Panc1 (cell line): ENCODE measurements around the gene PRKCB. TPM values are rescaled to one million over a fixed set of nuclear protein-coding genes. Genes with fewer than 3 reads are reported as not detected.

Source experiments
- ATAC-seq: fragments of 200-7000 bp; cut with Tn5 transposase; 2 replicates; pipeline ENCODE4 v1.9.1; 2020; ENCODE audit warnings: mild to moderate bottlenecking, moderate library complexity
- BruUV-seq: library from RNA; stranded (reverse); fragments of 400-500 nt; replicated peaks from 2 replicates; lab custom pipeline; 2021; lab: Mats Ljungman, UMichigan
- CTCF ChIA-PET: fragments of 300-600 bp; sonication (Branson Sonifier 250); formaldehyde crosslinking; loops from one replicate; lab custom pipeline; 2022; ENCODE audit warnings: antibody characterized with exemption; lab: Charles Lee
- POLR2A ChIA-PET: fragments of 300-600 bp; sonication (Branson Sonifier 250); formaldehyde crosslinking; loops from one replicate; lab custom pipeline; 2022; ENCODE audit warnings: antibody characterized with exemption; lab: Charles Lee
- DNase-seq: peaks from one replicate; pipeline ENCODE4 v3.0.0-alpha.2; 2010; ENCODE audit warnings: low read depth, low spot score
- H3K27ac ChIP-seq: 2 replicates; pipeline ENCODE4 v1.5.1; 2011; ENCODE audit warnings: mild to moderate bottlenecking, low read length, inconsistent platforms
- H3K27me3 ChIP-seq: fragments of 200-500 bp; sonication (Bioruptor generic); 2 replicates; pipeline ENCODE4 v1.6.0; 2014; ENCODE audit warnings: low read length, inconsistent platforms; ENCODE audit not compliant: control insufficient read depth, insufficient read depth
- H3K36me3 ChIP-seq: fragments of 200-500 bp; sonication (Bioruptor generic); 2 replicates; pipeline ENCODE4 v1.5.1; 2014; ENCODE audit warnings: inconsistent platforms, mild to moderate bottlenecking, low read length, moderate library complexity; ENCODE audit not compliant: control insufficient read depth, insufficient read depth
- H3K4me1 ChIP-seq: 2 replicates; pipeline ENCODE4 v1.5.1; 2011; ENCODE audit warnings: inconsistent platforms, mild to moderate bottlenecking, low read length, moderate library complexity; ENCODE audit not compliant: control insufficient read depth, insufficient read depth
- H3K4me3 ChIP-seq, 2 experiments: 2 replicates each; pipeline ENCODE4 v1.5.1; 2011 to 2012; ENCODE audit warnings: low read depth in 2 of 2, low read length in 2 of 2, mild to moderate bottlenecking in 2 of 2, inconsistent platforms in 1 of 2, moderate library complexity in 1 of 2
- H3K9me3 ChIP-seq: fragments of 200-500 bp; sonication (Bioruptor generic); 2 replicates; pipeline ENCODE4 v1.5.1; 2014; ENCODE audit warnings: low read depth, mild to moderate bottlenecking, inconsistent platforms, low read length, moderate library complexity; ENCODE audit not compliant: control insufficient read depth, insufficient read depth
- POLR2AphosphoS5 ChIP-seq: IDR thresholded peaks from 2 replicates; pipeline ENCODE4 v1.6.1; 2012; ENCODE audit warnings: mild to moderate bottlenecking, low read depth, low read length, moderate library complexity
- SIN3A ChIP-seq: IDR thresholded peaks from 2 replicates; pipeline ENCODE4 v1.6.1; 2012; ENCODE audit warnings: low read depth, mild to moderate bottlenecking, low read length, moderate library complexity, borderline replicate concordance; ENCODE audit not compliant: insufficient read depth
- TCF7L2 ChIP-seq: IDR thresholded peaks from 2 replicates; pipeline ENCODE4 v1.6.1; 2011; ENCODE audit warnings: mild to moderate bottlenecking, low read depth, low read length, inconsistent platforms
- in situ Hi-C: cut with HindIII; loops from 2 replicates; pipeline ENCODE4 v1.10.0; 2016; ENCODE audit warnings: low sequenced_read_pairs, low pct_unique_long_range_greater_than_20kb
- intact Hi-C: fragments of 100-400 bp; cut with micrococcal nuclease; formaldehyde crosslinking; loops from one replicate; pipeline ENCODE4 v1.10.0; 2022; ENCODE audit not compliant: unreplicated experiment
- total RNA-seq: library from RNA; stranded (reverse); gene quantifications from one replicate; pipeline ENCODE4 v1.2.1, GENCODE V29; 2021; ENCODE audit not compliant: unreplicated experiment
- TF ChIP-seq, protein P1 (sequence below), 2 experiments: IDR thresholded peaks; 2 replicates each; pipeline ENCODE4 v1.6.1; 2011 to 2012; ENCODE audit warnings: low read depth in 2 of 2, control low read depth in 1 of 2, low read length in 1 of 2, mild to moderate bottlenecking in 1 of 2, moderate library complexity in 1 of 2; ENCODE audit not compliant: insufficient read depth in 1 of 2
- TF ChIP-seq, protein P2 (sequence below): fragments of 450-650 bp; IDR thresholded peaks from 2 replicates; pipeline ENCODE4 v1.5.1; 2017; ENCODE audit warnings: mild to moderate bottlenecking

PRKCB gene
- total RNA-seq, 1 experiment from 2014 or later, result 0.41 TPM

DNA sequence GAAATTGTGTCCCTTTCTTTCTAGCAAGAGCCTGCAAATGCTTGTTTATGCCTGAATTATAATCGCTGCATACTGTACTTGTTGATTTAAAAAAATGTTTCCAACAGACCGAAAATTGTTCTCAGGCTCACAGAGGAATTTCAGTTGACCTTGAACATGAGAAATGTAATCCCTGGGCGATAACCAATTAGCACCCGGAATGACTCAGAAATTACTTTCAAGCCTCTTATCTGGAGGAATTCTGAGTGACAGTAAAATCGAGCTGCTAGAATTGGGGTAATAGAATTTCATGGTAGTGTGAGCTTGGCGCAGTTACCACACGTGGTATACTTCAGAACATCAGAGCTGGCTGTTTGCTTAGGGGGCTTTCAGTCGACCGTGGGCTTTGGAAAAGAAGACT lies 281.2 kb downstream of the PRKCB start:
- Histone ChIP-seq H3K36me3 (no peaks in the 10 kb centered on the region), H3K4me1 (no peaks in the 10 kb centered on the region), H3K9me3 (no peaks in the 10 kb centered on the region), H3K4me3 (no peak overlapping the region), H3K27me3 (peaks cover 20% of the 10 kb centered on the region), H3K27ac (no peak overlapping the region)
- POLR2A ChIA-PET, result no interaction called here
- DNase-seq (no peak), ATAC-seq (no peak)
- TF ChIP-seq, protein P1, sequence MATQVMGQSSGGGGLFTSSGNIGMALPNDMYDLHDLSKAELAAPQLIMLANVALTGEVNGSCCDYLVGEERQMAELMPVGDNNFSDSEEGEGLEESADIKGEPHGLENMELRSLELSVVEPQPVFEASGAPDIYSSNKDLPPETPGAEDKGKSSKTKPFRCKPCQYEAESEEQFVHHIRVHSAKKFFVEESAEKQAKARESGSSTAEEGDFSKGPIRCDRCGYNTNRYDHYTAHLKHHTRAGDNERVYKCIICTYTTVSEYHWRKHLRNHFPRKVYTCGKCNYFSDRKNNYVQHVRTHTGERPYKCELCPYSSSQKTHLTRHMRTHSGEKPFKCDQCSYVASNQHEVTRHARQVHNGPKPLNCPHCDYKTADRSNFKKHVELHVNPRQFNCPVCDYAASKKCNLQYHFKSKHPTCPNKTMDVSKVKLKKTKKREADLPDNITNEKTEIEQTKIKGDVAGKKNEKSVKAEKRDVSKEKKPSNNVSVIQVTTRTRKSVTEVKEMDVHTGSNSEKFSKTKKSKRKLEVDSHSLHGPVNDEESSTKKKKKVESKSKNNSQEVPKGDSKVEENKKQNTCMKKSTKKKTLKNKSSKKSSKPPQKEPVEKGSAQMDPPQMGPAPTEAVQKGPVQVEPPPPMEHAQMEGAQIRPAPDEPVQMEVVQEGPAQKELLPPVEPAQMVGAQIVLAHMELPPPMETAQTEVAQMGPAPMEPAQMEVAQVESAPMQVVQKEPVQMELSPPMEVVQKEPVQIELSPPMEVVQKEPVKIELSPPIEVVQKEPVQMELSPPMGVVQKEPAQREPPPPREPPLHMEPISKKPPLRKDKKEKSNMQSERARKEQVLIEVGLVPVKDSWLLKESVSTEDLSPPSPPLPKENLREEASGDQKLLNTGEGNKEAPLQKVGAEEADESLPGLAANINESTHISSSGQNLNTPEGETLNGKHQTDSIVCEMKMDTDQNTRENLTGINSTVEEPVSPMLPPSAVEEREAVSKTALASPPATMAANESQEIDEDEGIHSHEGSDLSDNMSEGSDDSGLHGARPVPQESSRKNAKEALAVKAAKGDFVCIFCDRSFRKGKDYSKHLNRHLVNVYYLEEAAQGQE (IDR thresholded peaks at IDR 0.05; ENCODE audit: insufficient read depth in 1 of 2, low read depth in 2 of 2, low read length in 1 of 2), result no peak
- TF ChIP-seq TCF7L2 (no peak), POLR2AphosphoS5 (no peak)
- TF ChIP-seq, protein P2, sequence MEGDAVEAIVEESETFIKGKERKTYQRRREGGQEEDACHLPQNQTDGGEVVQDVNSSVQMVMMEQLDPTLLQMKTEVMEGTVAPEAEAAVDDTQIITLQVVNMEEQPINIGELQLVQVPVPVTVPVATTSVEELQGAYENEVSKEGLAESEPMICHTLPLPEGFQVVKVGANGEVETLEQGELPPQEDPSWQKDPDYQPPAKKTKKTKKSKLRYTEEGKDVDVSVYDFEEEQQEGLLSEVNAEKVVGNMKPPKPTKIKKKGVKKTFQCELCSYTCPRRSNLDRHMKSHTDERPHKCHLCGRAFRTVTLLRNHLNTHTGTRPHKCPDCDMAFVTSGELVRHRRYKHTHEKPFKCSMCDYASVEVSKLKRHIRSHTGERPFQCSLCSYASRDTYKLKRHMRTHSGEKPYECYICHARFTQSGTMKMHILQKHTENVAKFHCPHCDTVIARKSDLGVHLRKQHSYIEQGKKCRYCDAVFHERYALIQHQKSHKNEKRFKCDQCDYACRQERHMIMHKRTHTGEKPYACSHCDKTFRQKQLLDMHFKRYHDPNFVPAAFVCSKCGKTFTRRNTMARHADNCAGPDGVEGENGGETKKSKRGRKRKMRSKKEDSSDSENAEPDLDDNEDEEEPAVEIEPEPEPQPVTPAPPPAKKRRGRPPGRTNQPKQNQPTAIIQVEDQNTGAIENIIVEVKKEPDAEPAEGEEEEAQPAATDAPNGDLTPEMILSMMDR, result no peak
- in situ Hi-C loops, result no loop called here
- CTCF ChIA-PET, result no interaction called here
- intact Hi-C loops, result no loop called here
- BruUV-seq, result no TSS peak

DNA sequence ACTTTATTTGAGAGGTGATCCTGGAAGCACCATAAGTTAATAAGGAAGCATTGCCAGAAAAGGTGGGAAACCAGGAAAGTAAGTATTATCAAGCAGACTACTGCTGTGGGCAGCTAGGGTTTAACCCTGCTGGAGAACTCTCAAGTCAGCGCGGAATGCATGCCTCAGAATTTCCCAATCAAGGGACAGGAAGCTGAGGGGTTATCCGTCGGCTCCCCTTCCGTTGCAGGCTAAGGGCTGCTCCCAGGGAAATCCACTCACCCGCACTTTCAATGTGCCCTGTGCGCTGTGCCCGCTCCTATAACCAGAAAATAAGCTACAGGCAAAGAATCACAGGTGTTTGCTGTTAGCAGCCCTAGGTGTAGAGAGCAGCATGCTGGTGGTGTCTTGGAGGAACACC lies 281.9 kb downstream of the PRKCB start:
- POLR2A ChIA-PET, result no interaction called here
- DNase-seq, result no peak
- CTCF ChIA-PET, result no interaction called here
- Histone ChIP-seq H3K27ac (no peak overlapping the region), H3K9me3 (no peaks in the 10 kb centered on the region), H3K36me3 (no peaks in the 10 kb centered on the region), H3K27me3 (peaks cover 20% of the 10 kb centered on the region), H3K4me1 (no peaks in the 10 kb centered on the region), H3K4me3 (no peak overlapping the region)
- no TSS peak for BruUV-seq
- no peak for TF ChIP-seq SIN3A
- TF ChIP-seq, protein P1 (IDR thresholded peaks at IDR 0.05; ENCODE audit: insufficient read depth in 1 of 2, low read depth in 2 of 2, low read length in 1 of 2), result no peak
- TF ChIP-seq TCF7L2, result no peak
- TF ChIP-seq, protein P2, result no peak
- no peak for TF ChIP-seq POLR2AphosphoS5
- in situ Hi-C loops (no loop called here), intact Hi-C loops (no loop called here)
- no peak for ATAC-seq
